K562 (cell line): ENCODE measurements around the gene LAX1. TPM values are rescaled to one million over a fixed set of nuclear protein-coding genes. Genes with fewer than 3 reads are reported as not detected.

ENCODE experiments used
- ATAC-seq: fragments of 200-7000 bp; cut with Tn5 transposase; 3 replicates; pipeline ENCODE4 v1.9.1; 2020; ENCODE audit warnings: moderate library complexity
- BruUV-seq: library from RNA; stranded (reverse); fragments of 400-500 nt; replicated peaks from 2 replicates; lab custom pipeline; 2021; lab: Mats Ljungman, UMichigan
- CTCF ChIA-PET: fragments of 300-600 bp; formaldehyde crosslinking; extraction: SDS; loops from one replicate; lab custom pipeline; 2021; ENCODE audit warnings: low intra/inter-chr PET ratio; lab: Yijun Ruan, JAX
- POLR2A ChIA-PET: fragments of 300-600, 350-650 bp; sonication (Branson Sonifier 250); formaldehyde crosslinking; extraction: SDS; loops from one replicate; lab custom pipeline; 2021; ENCODE audit warnings: antibody characterized with exemption, inconsistent platforms; lab: Yijun Ruan, JAX
- DNase-seq, 4 experiments: peaks; one replicate each; pipeline versions ENCODE4 v3.0.0 to v3.0.0-alpha.2; 2011 to 2018; ENCODE audit warnings: low spot score in 3 of 4, mixed read lengths in 3 of 4; ENCODE audit errors: extremely low read depth in 1 of 4
- FAIRE-seq: peaks from 2 replicates; lab custom pipeline; 2011; peaks lifted over from hg19 to GRCh38; lab: Jason Lieb, UNC
- H2AFZ ChIP-seq: 2 replicates; pipeline ENCODE4 v1.6.0; 2011; ENCODE audit warnings: low read depth, low read length, control low read depth, inconsistent platforms
- H3K27ac ChIP-seq: fragments of 200-600 bp; 3 replicates; pipeline ENCODE4 v1.8.0; 2011; ENCODE audit warnings: low read depth, mild to moderate bottlenecking, control low read depth, inconsistent platforms, low read length, moderate library complexity, mixed read lengths; ENCODE audit errors: extremely low read depth
- H3K27me3 ChIP-seq, 2 experiments: fragments of 300-600 bp in 1 of 2; 2 replicates in 1 of 2; 3 replicates in 1 of 2; pipeline versions ENCODE4 v1.6.0 to v1.8.0; 2011; ENCODE audit warnings: inconsistent platforms in 2 of 2, low read length in 2 of 2, mild to moderate bottlenecking in 1 of 2, mixed read lengths in 1 of 2, moderate library complexity in 1 of 2; ENCODE audit not compliant: control insufficient read depth in 2 of 2, insufficient read depth in 2 of 2
- H3K36me3 ChIP-seq: fragments of 300-600 bp; 3 replicates; pipeline ENCODE4 v1.8.0; 2011; ENCODE audit warnings: mild to moderate bottlenecking, low read length, inconsistent platforms; ENCODE audit not compliant: control insufficient read depth, insufficient read depth
- H3K4me1 ChIP-seq, 2 experiments: fragments of 200-600 bp in 1 of 2; replicated peaks in 1 of 2; 2 replicates in 1 of 2; 3 replicates in 1 of 2; pipeline versions ENCODE4 v1.5.1 to v1.8.0; 2011; ENCODE audit warnings: inconsistent platforms in 2 of 2, low read length in 2 of 2, mild to moderate bottlenecking in 1 of 2, mixed read lengths in 1 of 2, moderate library complexity in 1 of 2; ENCODE audit not compliant: control insufficient read depth in 2 of 2, insufficient read depth in 2 of 2
- H3K4me2 ChIP-seq: 2 replicates; pipeline ENCODE4 v1.6.1; 2011; ENCODE audit warnings: low read length, control low read depth, inconsistent platforms, mixed read lengths; ENCODE audit not compliant: insufficient read depth
- H3K4me3 ChIP-seq: fragments of 200-600 bp; sonication (generic), shearing (Covaris generic); 2 replicates; pipeline ENCODE4 v1.5.1; 2016; ENCODE audit warnings: control low read depth, inconsistent platforms
- H3K79me2 ChIP-seq: fragments of 200-600 bp; 3 replicates; pipeline ENCODE4 v1.8.0; 2011; ENCODE audit warnings: low read length, inconsistent platforms; ENCODE audit not compliant: control insufficient read depth, insufficient read depth
- H3K9ac ChIP-seq, 2 experiments: 2 replicates each; pipeline versions ENCODE4 v1.6.0 to v1.6.1; 2011; ENCODE audit warnings: low read depth in 2 of 2, low read length in 2 of 2, control low read depth in 1 of 2, inconsistent platforms in 1 of 2, mild to moderate bottlenecking in 1 of 2, mixed read lengths in 1 of 2; ENCODE audit not compliant: insufficient read depth in 1 of 2
- H3K9me1 ChIP-seq: one replicate; pipeline ENCODE4 v1.6.0; 2011; ENCODE audit warnings: inconsistent platforms, mild to moderate bottlenecking, low read length, moderate library complexity; ENCODE audit not compliant: control insufficient read depth, insufficient read depth
- H3K9me3 ChIP-seq: replicated peaks from 2 replicates; pipeline ENCODE4 v1.5.1; 2011; ENCODE audit warnings: low read depth, low read length, inconsistent platforms; ENCODE audit not compliant: control insufficient read depth, insufficient read depth
- H4K20me1 ChIP-seq: replicated peaks from 2 replicates; pipeline ENCODE4 v1.6.1; 2011; ENCODE audit warnings: low read length, inconsistent platforms, mixed read lengths; ENCODE audit not compliant: control insufficient read depth, insufficient read depth
- ATF1 ChIP-seq, 2 experiments: fragments of 450-650 bp in 1 of 2; IDR thresholded peaks; 2 replicates each; pipeline ENCODE4 v1.6.1; 2016; ENCODE audit warnings: missing compliant biosample characterization in 1 of 2, missing genetic modification characterization in 1 of 2
- BHLHE40 ChIP-seq: IDR thresholded peaks from 2 replicates; pipeline ENCODE4 v1.6.1; 2011; ENCODE audit warnings: low read length, improper control_type of control experiment
- C11orf30 ChIP-seq: fragments of 450-650 bp; IDR thresholded peaks from 2 replicates; pipeline ENCODE4 v1.6.1; 2016; ENCODE audit warnings: low read depth, mild to moderate bottlenecking
- CBX5 ChIP-seq: IDR thresholded peaks from 2 replicates; pipeline ENCODE4 v1.6.1; 2014; ENCODE audit warnings: low read depth, borderline replicate concordance
- CXXC5 ChIP-seq: fragments of 250-450 bp; sonication (Bioruptor Pico); IDR thresholded peaks from 2 replicates; pipeline ENCODE4 v1.8.0; 2022; ENCODE audit warnings: inconsistent platforms, mild to moderate bottlenecking, moderate library complexity
- DMBX1 ChIP-seq: fragments of 250-450 bp; sonication (Bioruptor Pico); IDR thresholded peaks from 2 replicates; pipeline ENCODE4 v1.8.0; 2022; ENCODE audit warnings: inconsistent platforms, mild to moderate bottlenecking, moderate library complexity, borderline replicate concordance
- ETV6 ChIP-seq, 3 experiments: fragments of 150-350 bp in 1 of 3; sonication (generic) in 1 of 3; formaldehyde crosslinking in 1 of 3; IDR thresholded peaks; 2 replicates each; pipeline versions ENCODE4 v1.6.1 to v1.8.0; 2014 to 2022; ENCODE audit warnings: borderline replicate concordance in 2 of 3, low read depth in 2 of 3, antibody characterized with exemption in 1 of 3, low read length in 1 of 3, mild to moderate bottlenecking in 1 of 3, missing genetic modification reagents in 1 of 3
- HNRNPH1 ChIP-seq: fragments of 200-400 bp; formaldehyde crosslinking; optimal IDR thresholded peaks from 2 replicates; pipeline ENCODE3; 2017; ENCODE audit warnings: low read depth, mild to moderate bottlenecking, low read length, moderate library complexity
- MAFF ChIP-seq: IDR thresholded peaks from 2 replicates; pipeline ENCODE4 v1.6.1; 2012; ENCODE audit warnings: low read length, improper control_type of control experiment
- MAFG ChIP-seq: fragments of 450-650 bp; conservative IDR thresholded peaks from 2 replicates; pipeline ENCODE4 v1.6.1; 2016; ENCODE audit warnings: missing genetic modification characterization, missing compliant biosample characterization
- PHTF2 ChIP-seq: fragments of 250-450 bp; sonication (Bioruptor Pico); IDR thresholded peaks from 2 replicates; pipeline ENCODE4 v1.5.0; 2021; ENCODE audit warnings: mild to moderate bottlenecking
- SPI1 ChIP-seq: IDR thresholded peaks from 2 replicates; pipeline ENCODE4 v1.6.1; 2011; ENCODE audit warnings: low read depth, low read length, control low read depth, borderline replicate concordance
- SRSF7 ChIP-seq: fragments of 200-400 bp; formaldehyde crosslinking; optimal IDR thresholded peaks from 2 replicates; pipeline ENCODE3; 2017; ENCODE audit warnings: mild to moderate bottlenecking, low read depth, low read length
- STAT5B ChIP-seq: fragments of 250-450 bp; sonication (Bioruptor Pico); IDR thresholded peaks from 2 replicates; pipeline ENCODE4 v1.8.0; 2021; ENCODE audit warnings: mild to moderate bottlenecking, inconsistent platforms
- ZNF134 ChIP-seq: fragments of 250-450 bp; sonication (Bioruptor Pico); conservative IDR thresholded peaks from 2 replicates; pipeline ENCODE4 v1.4.0; 2020
- ZNF436 ChIP-seq: fragments of 250-450, 450-650 bp; sonication (Bioruptor Pico); formaldehyde crosslinking; IDR thresholded peaks from 2 replicates; pipeline ENCODE4 v1.7.0; 2020; ENCODE audit warnings: mild to moderate bottlenecking
- ZNF644 ChIP-seq: fragments of 200-800 bp; sonication (Bioruptor generic); IDR thresholded peaks from 2 replicates; pipeline ENCODE4 v1.6.1; 2016; ENCODE audit warnings: low read depth, missing genetic modification characterization, missing compliant biosample characterization
- ZNF76 ChIP-seq: fragments of 250-450 bp; sonication (Bioruptor Pico); IDR thresholded peaks from 2 replicates; pipeline ENCODE4 v1.4.0; 2020; ENCODE audit warnings: mild to moderate bottlenecking, moderate library complexity, borderline replicate concordance
- WGBS: fragments of 100-300 bp; shearing (Covaris generic); methylation state at CpG from one replicate; pipeline ENCODE4 v1.1.6; 2016; ENCODE audit warnings: low coverage, mixed read lengths; ENCODE audit not compliant: insufficient coverage; ENCODE audit errors: missing lambda C conversion rate; 5-methylcytosine and 5-hydroxymethylcytosine counted together
- in situ Hi-C: fragments of 300-500 bp; cut with MboI; formaldehyde crosslinking; loops from 4 replicates; pipeline ENCODE4 v1.15.0; 2018; ENCODE audit warnings: inconsistent platforms, mixed read lengths
- intact Hi-C: fragments of 100-400 bp; cut with micrococcal nuclease; formaldehyde crosslinking; loops from 2 replicates; pipeline ENCODE4 v1.14.2; 2022
- polyA plus RNA-seq, 8 experiments: library from polyadenylated mRNA; depleted of rRNA in 4 of 8; stranded (reverse) in 5 of 8; unstranded in 3 of 8; fragments of >200 nt; fragmentation: Nextera tagmentation in 2 of 8; fragmentation: Illumina TruSeq in 1 of 8; extraction: Ambion mirVana in 2 of 8; extraction: Trizol in 1 of 8; gene quantifications; 2 replicates each; pipeline versions ENCODE4 v1.2.1 to v1.2.3, GENCODE V29; 2011 to 2014; ENCODE audit warnings: inconsistent platforms in 1 of 8, missing spikeins in 1 of 8
- total RNA-seq, 7 experiments: library from RNA; depleted of rRNA in 6 of 7; stranded (reverse); fragments of >200 nt in 6 of 7; fragmentation: Illumina TruSeq in 2 of 7; extraction: Trizol in 2 of 7; gene quantifications; 2 replicates each; pipeline versions ENCODE4 v1.2.1 to v1.2.3, GENCODE V29; 2011 to 2021; ENCODE audit warnings: low replicate concordance in 1 of 7
- TF ChIP-seq, protein P1 (sequence below): sonication (generic); formaldehyde crosslinking; IDR thresholded peaks from 2 replicates; pipeline ENCODE4 v1.9.0; 2022; ENCODE audit warnings: mild to moderate bottlenecking, missing genetic modification reagents

The LAX1 gene
- total and polyA plus RNA-seq, 9 of the 15 experiments (the other 6 are each of a cell fraction or from before 2014, with no cell fraction given) = not detected

DNA sequence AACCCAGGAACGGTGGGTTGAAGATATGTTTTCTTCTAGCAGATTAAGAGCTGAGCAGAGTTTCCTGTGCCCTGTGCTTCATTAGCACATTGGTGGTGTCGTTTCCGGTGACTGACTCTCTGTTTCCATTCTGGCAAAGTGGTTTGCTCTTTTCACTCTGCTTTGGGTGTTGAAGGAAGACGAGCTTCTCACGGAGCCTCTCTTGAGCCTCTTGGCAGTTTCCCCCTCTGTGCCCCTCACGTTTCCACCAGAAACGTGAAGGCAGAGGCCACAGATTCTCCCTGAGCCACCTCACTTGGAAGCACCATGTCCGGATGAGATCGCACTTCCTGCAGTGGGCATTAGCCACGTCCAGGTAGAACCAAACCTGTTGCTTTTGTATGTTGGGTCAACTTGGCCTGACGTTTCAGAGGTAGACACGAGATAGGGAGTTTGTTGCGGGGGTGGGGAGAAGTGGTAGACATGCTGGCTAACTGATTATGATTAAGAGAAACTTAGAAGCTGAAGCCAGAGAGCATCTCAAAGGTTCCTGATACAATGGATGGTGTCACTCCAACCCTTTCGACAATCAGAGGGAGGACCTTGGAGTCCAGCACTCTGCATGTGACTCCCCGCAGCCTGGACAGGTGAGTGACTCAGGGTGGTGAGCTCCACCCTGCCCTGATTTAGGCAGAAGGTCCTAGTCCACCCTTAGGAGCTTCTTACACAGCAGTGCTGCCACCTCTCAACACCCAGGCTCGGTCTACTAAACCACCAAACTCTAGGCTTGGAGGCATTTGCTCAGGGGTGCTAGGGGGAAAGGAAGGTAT is at the start of gene LAX1 (continued):
- TF ChIP-seq, protein P1, sequence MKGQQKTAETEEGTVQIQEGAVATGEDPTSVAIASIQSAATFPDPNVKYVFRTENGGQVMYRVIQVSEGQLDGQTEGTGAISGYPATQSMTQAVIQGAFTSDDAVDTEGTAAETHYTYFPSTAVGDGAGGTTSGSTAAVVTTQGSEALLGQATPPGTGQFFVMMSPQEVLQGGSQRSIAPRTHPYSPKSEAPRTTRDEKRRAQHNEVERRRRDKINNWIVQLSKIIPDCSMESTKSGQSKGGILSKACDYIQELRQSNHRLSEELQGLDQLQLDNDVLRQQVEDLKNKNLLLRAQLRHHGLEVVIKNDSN = no peak
- TF ChIP-seq ZNF76 (CRISPR knock-in tag) (peak; percentile 43; the same call in 1 of the 2 replicates), SPI1 (no peak), ATF1 (CRISPR knock-in tag; IDR thresholded peaks at IDR 0.05) (no peak), ATF1 (tag; IDR thresholded peaks at IDR 0.05) (0 out of 2 replicates have a peak, but pooled peaks have one; percentile 24), CXXC5 (CRISPR knock-in tag) (0 out of 2 replicates have a peak, but pooled peaks have one; percentile 17), STAT5B (CRISPR knock-in tag) (no peak)

DNA sequence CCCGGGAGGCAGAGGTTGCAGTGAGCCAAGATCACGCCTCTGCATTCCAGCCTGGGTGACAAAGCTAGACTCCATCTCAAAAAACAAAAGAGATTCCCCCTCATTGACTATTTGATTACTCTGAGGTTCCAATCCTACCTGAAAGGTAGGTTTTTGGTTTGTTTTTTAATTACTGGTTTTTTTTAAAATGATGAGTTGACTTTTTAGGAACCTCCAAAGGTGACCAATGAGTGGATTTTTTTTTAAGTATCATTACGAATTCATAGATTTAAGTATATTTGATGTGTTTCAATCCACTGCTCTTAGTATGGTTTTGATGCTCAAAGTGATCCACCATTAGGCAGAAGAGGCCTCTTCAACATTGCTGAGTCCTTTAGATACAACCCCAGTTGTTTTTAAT is 47.9 kb upstream of the LAX1 start:
- no peak for FAIRE-seq
- 82% methylated on average over 3 of the region's 3 CpGs for WGBS
- TF ChIP-seq ZNF134 (CRISPR knock-in tag) (no peak), ZNF436 (CRISPR knock-in tag) (no peak), SRSF7 (no peak), ZNF644 (tag) (no peak), BHLHE40 (no peak), DMBX1 (CRISPR knock-in tag) (no peak), MAFG (tag) (peak; percentile 67), MAFF (0 out of 2 replicates have a peak, but pooled peaks have one; percentile 16), ETV6 (IDR thresholded peaks at IDR 0.05; ENCODE audit: borderline replicate concordance in 1 of 2, low read depth in 2 of 2, low read length in 1 of 2) (no peak), ETV6 (CRISPR knock-in tag; IDR thresholded peaks at IDR 0.05; ENCODE audit: borderline replicate concordance) (no peak), PHTF2 (CRISPR knock-in tag) (no peak), C11orf30 (peak; percentile 68), HNRNPH1 (no peak), CBX5 (no peak)

More for the DNA sequence above, 47.9 kb upstream of the LAX1 start:
- DNase-seq (no peak), ATAC-seq (no peak)
- BruUV-seq = no TSS peak
- Histone ChIP-seq H4K20me1 (no peaks in the 10 kb centered on the region), H3K27ac (no peak overlapping the region), H3K4me3 (no peak overlapping the region), H3K4me2 (no peak overlapping the region), H3K9ac (no peak overlapping the region), H3K79me2 (no peaks in the 10 kb centered on the region), H3K4me1 (no peaks in the 10 kb centered on the region), H2AFZ (no peak overlapping the region), H3K27me3 (no peaks in the 10 kb centered on the region), H3K9me1 (no peaks in the 10 kb centered on the region), H3K9me3 (no peaks in the 10 kb centered on the region), H3K36me3 (peaks cover 40% of the 10 kb centered on the region; the same call in 2 of the 3 replicates)
- CTCF ChIA-PET = no interaction called here
- intact Hi-C loops = no loop called here
- POLR2A ChIA-PET = interaction anchor here (1.2 kb wide), 1 partner anchor 94 kb away, joined by 3 read pairs; no protein-coding TSS in a partner anchor
- in situ Hi-C loops = no loop called here
